ENCODE results near the gene PARL. TPM values are rescaled to one million over a fixed set of nuclear protein-coding genes. Genes with fewer than 3 reads are reported as not detected.

Gene PARL
- total and polyA plus RNA-seq, 2 of the 8 experiments (the other 6 are each of a cell fraction or from before 2014, with no cell fraction given), result 62.7 to 85.0 TPM

- Histone ChIP-seq H3K4me3 (ENCODE audit: extremely low read depth in 1 of 4, insufficient read depth in 2 of 4, low read depth in 3 of 4, low read length in 4 of 4) (no peak overlapping the region), H2BK120ac (replicated peaks; ENCODE audit: low read depth, low read length) (no peak overlapping the region), H3K36me3 (ENCODE audit: control insufficient read depth in 2 of 4, insufficient read depth in 4 of 4, low read length in 3 of 4) (peaks cover 4 to 38% (median 19%) of the 10 kb centered on the region in 4 experiments; a peak in 7 of 8 replicates), H2AFZ (ENCODE audit: low read length) (no peak overlapping the region), H3K4me1 (replicated peaks in 1 of 4; ENCODE audit: control insufficient read depth in 3 of 4, insufficient read depth in 4 of 4, low read length in 3 of 4) (no peaks in the 10 kb centered on the region), H2BK5ac (ENCODE audit: low read depth, low read length) (no peak overlapping the region), H2BK12ac (ENCODE audit: low read depth, low read length) (no peak overlapping the region), H3K27ac (ENCODE audit: low read depth, low read length) (no peak overlapping the region), H3K23me2 (ENCODE audit: low read depth, low read length) (no peaks in the 10 kb centered on the region), H3K4ac (replicated peaks; ENCODE audit: insufficient read length, low read depth, low read length) (no peak overlapping the region), H2AK5ac (ENCODE audit: low read depth, low read length) (no peak overlapping the region), H2BK20ac (ENCODE audit: low read length) (no peak overlapping the region), H2BK15ac (ENCODE audit: low read length) (no peak overlapping the region), H4K20me1 (replicated peaks in 1 of 2; ENCODE audit: control insufficient read depth in 1 of 2, insufficient read depth in 2 of 2, low read length in 2 of 2) (peaks cover 2 to 3% of the 10 kb centered on the region in 2 experiments), H3K9ac (replicated peaks in 1 of 4; ENCODE audit: extremely low read depth in 1 of 4, low read depth in 3 of 4, low read length in 3 of 4) (no peak overlapping the region), H3K79me1 (ENCODE audit: low read depth, low read length) (no peaks in the 10 kb centered on the region), H4K91ac (replicated peaks; ENCODE audit: insufficient read length, low read length) (no peak overlapping the region), H3K79me2 (ENCODE audit: control insufficient read depth in 1 of 2, insufficient read depth in 2 of 2, low read length in 2 of 2) (no peaks in the 10 kb centered on the region), H3K4me2 (ENCODE audit: insufficient read depth in 1 of 2, low read depth in 2 of 2, low read length in 2 of 2) (no peak overlapping the region), H4K5ac (ENCODE audit: insufficient read length, low read depth, low read length) (no peak overlapping the region), H3K14ac (ENCODE audit: insufficient read length) (no peak overlapping the region), H3K18ac (ENCODE audit: extremely low read depth, low read length) (no peak overlapping the region), H4K8ac (ENCODE audit: extremely low read depth, insufficient read depth, low read length) (no peak overlapping the region), H3K9me3 (ENCODE audit: insufficient read depth in 2 of 2, low read depth in 1 of 2, low read length in 1 of 2) (no peaks in the 10 kb centered on the region), H3K56ac (replicated peaks; ENCODE audit: insufficient read length, low read depth, low read length) (no peak overlapping the region), H3K27me3 (replicated peaks in 1 of 4; ENCODE audit: control insufficient read depth in 3 of 4, extremely low read depth in 1 of 4, insufficient read depth in 3 of 4, low read length in 3 of 4) (no peaks in the 10 kb centered on the region), H3K23ac (ENCODE audit: insufficient read length) (no peak overlapping the region)
- FAIRE-seq (no peak), DNase-seq (ENCODE audit: low read depth in 1 of 2, low spot score in 2 of 2) (peak in 1 of 2 experiments; percentile 6)
- 95% methylated on average over 4 of the region's 4 CpGs; no CpG with 5 or more reads in 1 of the 2 experiments for WGBS, 2 experiments (ENCODE audit: extremely low coverage in 1 of 2, insufficient coverage in 1 of 2, insufficient read length in 1 of 2, insufficient replicate concordance in 2 of 2, low coverage in 1 of 2, low lambda C conversion rate in 2 of 2, missing lambda C conversion rate in 1 of 2)
- TF ChIP-seq SRF (IDR thresholded peaks at IDR 0.05; ENCODE audit: low read depth, low read length) (no peak), E2F6 (IDR thresholded peaks at IDR 0.05) (no peak), YY1 (IDR thresholded peaks at IDR 0.05; ENCODE audit: low read depth, low read length) (no peak)
- CTCF ChIA-PET (ENCODE audit: partially characterized antibody), result interaction anchor here (1.0 to 1.5 kb wide), 3 partner anchors 14 to 618 kb away, joined by 3 to 9 read pairs (median 4); partner anchors contain the start of gene MAP6D1
- POLR2A ChIA-PET (ENCODE audit: partially characterized antibody), result no interaction called here
These were observed 44.9 kb downstream of the PARL start for GRCh38 chr3:183839751-183840150.

All from H1 (cell line).